ENCODE data around the gene SLC35A5. TPM values are rescaled to one million over a fixed set of nuclear protein-coding genes. Genes with fewer than 3 reads are reported as not detected.
A peak's percentile ranks its signal among the peaks of the same experiment; 100 is the strongest.

Gene SLC35A5
- total RNA-seq, 2 donors from 2014 or later, result 8.5 to 17.4 TPM

DNA sequence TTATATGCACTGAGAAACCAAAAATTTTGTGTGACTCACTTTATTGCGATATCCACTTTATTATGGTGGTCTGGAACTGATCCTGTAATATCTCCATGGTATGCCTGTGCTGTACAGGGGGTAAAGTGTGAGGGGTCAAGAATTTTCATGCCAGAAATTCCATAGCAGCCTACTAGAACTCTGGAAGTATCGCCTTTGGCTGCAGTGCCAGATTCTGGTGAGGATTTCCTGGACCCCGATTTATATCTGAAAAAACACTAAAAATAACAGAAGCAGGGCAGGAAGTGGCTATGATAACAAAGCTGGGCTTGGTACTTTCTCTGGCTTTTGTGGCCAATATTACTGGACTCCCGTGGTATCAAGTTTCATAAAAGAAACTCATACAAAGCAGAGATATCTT is 42.7 kb downstream of the SLC35A5 start:
- no peak overlapping the region for H3K27ac Mint-ChIP-seq
- H3K9me3 Mint-ChIP-seq, result no peaks in the 10 kb centered on the region
- DNase-seq (ENCODE audit: low spot score in 2 of 2) (no peak), ATAC-seq (no peak)
- no peaks in the 10 kb centered on the region for H3K36me3 Mint-ChIP-seq

DNA sequence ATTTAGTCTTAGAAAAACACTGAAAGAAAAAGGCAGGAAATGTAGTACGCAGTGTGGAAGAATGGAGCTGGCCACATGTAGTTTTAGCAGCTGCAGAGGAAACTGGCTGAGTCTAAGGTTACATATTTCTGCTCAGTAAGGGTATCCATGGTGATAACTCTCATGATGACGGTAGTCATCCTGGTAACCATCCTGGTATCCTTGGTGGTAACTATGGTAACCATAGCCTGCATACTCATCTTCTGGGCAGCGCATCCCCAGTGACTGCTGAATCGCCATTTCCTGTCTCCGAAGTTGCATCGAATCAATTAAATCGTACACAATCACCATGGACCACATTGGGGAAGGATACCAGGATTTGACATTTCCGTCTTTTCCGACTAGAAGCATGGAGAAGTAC is 43.4 kb downstream of the SLC35A5 start:
- H3K9me3 Mint-ChIP-seq, result no peaks in the 10 kb centered on the region
- no peaks in the 10 kb centered on the region for H3K36me3 Mint-ChIP-seq
- ATAC-seq, result peak; percentile 56 to 75
- no peak overlapping the region for H3K27ac Mint-ChIP-seq
- no peak for DNase-seq (ENCODE audit: low spot score in 2 of 2)

DNA sequence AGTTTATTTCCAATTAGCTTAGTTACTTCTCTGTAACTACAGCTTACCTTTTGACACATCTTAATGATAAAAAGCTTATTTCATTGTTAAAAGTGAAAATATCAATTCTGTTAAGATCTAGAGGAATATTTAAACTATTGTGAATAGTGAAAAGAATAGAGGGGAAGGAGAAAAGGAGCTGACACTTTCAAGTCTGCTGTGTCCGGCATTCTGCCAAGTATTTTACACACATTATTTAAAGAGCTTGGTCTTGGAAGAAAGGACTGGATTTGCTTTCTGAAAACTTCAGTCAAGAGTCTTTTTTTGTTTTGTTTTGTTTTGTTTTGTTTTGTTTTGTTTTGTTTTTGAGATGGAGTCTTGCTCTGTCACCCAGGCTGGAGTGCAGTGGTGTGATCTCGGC is 44.3 kb downstream of the SLC35A5 start:
- H3K27ac Mint-ChIP-seq, result no peak overlapping the region
- no peak for DNase-seq (ENCODE audit: low spot score in 2 of 2)
- no peaks in the 10 kb centered on the region for H3K36me3 Mint-ChIP-seq
- H3K9me3 Mint-ChIP-seq, result no peaks in the 10 kb centered on the region
- no peak for ATAC-seq

- no peak overlapping the region for H3K27ac Mint-ChIP-seq
- no peaks in the 10 kb centered on the region for H3K36me3 Mint-ChIP-seq
- DNase-seq (ENCODE audit: low spot score in 2 of 2), result no peak
- no peaks in the 10 kb centered on the region for H3K9me3 Mint-ChIP-seq
- ATAC-seq, result no peak
These were observed 46.0 kb downstream of the SLC35A5 start for GRCh38 chr3:112607863-112608262.

- ATAC-seq (no peak), DNase-seq (ENCODE audit: low spot score in 2 of 2) (no peak)
- H3K36me3 Mint-ChIP-seq, result no peaks in the 10 kb centered on the region
- H3K9me3 Mint-ChIP-seq, result no peaks in the 10 kb centered on the region
- H3K27ac Mint-ChIP-seq, result no peak overlapping the region
These were observed 48.3 kb downstream of the SLC35A5 start for GRCh38 chr3:112610121-112610520.

DNA sequence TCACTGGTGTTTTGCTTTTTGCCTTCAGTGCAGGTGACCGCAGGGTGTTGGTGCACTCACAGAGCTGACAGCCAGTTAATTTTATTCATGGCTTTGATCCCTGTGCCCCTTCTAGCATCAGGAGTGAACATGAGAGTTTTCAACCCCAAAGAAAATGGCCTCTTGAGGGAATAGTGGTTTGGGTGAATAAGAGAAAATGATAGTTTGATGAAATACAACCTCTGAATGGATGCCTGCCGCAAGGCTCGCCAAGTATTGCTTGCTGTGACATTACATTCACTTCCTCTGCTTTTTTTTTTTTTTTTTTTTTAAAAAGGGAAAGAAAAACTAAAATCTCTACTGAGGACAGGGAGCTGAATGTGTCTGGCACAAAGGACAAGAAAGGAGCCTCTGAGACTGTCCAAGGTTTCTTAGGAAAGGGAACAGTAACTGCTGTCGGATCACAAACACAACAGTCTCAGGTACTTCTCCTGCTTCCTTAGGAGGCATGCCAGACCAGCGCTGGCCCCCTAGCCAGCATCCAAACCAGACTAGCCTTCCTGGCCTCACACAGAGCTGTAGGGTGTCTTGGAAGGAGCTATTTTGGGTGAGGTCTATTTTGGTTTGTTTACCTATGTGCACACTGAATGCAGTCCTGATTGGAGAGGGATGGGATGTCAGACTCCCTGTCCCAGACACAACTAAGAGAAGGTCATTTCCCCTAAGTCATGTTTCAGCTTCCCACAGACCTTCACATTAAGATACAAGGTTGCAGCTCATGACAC is 50.1 kb downstream of the SLC35A5 start:
- ATAC-seq, result peak in 1 of 2 donors; percentile 24
- Mint-ChIP-seq H3K27ac (no peak overlapping the region), H3K36me3 (no peaks in the 10 kb centered on the region), H3K9me3 (no peaks in the 10 kb centered on the region)
- no peak for DNase-seq (ENCODE audit: low spot score in 2 of 2)

GRCh38 chr3:112615989-112616731 is 54.3 kb downstream of the SLC35A5 start:
- no peaks in the 10 kb centered on the region for H3K9me3 Mint-ChIP-seq
- ATAC-seq, result no peak
- no peaks in the 10 kb centered on the region for H3K36me3 Mint-ChIP-seq
- DNase-seq (ENCODE audit: low spot score in 2 of 2), result no peak
- no peak overlapping the region for H3K27ac Mint-ChIP-seq

DNA sequence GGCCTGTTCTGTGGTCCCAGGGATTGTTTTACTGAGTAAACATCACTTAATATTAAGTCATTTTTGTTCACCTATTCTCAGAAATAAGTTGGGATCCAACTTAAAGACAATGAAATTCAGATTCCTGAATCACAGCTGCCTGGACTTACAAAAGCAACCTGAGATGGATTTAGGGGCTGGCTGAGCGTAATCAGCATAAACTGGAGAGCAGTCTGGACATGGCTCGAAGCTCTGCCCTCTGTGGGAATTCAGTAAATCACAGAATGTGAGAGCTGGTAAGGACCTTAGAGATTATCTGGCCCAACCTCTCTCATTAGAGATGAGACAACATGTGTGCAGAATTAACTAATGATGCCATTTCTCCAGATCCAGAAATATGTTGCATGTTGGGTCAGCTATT is 55.4 kb downstream of the SLC35A5 start:
- ATAC-seq (no peak), DNase-seq (ENCODE audit: low spot score in 2 of 2) (no peak)
- Mint-ChIP-seq H3K36me3 (no peaks in the 10 kb centered on the region), H3K9me3 (no peaks in the 10 kb centered on the region), H3K27ac (no peak overlapping the region)

GRCh38 chr3:112619295-112619694 is 57.5 kb downstream of the SLC35A5 start:
- Mint-ChIP-seq H3K9me3 (no peaks in the 10 kb centered on the region), H3K27ac (no peak overlapping the region), H3K36me3 (no peaks in the 10 kb centered on the region)
- DNase-seq (ENCODE audit: low spot score in 2 of 2), result no peak
- ATAC-seq, result peak in 1 of 2 donors; percentile 43

GRCh38 chr3:112623213-112623612 is 61.4 kb downstream of the SLC35A5 start:
- Mint-ChIP-seq H3K27ac (no peak overlapping the region), H3K9me3 (no peaks in the 10 kb centered on the region), H3K36me3 (no peaks in the 10 kb centered on the region)
- DNase-seq (ENCODE audit: low spot score in 2 of 2) (no peak), ATAC-seq (no peak)

DNA sequence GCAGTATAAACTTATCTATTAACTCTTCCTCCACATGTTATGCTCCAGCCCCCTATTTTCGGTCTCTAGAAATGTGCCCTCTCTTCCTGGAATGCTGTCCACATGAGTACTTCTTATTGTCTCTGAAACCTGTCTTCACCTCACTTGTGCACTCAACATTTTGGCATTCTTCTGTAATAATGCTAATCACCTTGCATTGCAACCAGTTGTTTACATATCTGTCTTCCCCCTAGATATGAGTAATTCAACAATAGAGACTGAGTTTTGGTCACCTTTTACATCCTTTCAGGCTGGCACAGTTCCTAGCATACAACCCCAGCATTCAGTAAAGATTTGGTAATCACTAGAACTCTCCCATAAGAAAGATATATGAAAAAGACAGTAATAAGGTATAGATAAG is 61.9 kb downstream of the SLC35A5 start:
- DNase-seq (ENCODE audit: low spot score in 2 of 2), result no peak
- no peak overlapping the region for H3K27ac Mint-ChIP-seq

DNA sequence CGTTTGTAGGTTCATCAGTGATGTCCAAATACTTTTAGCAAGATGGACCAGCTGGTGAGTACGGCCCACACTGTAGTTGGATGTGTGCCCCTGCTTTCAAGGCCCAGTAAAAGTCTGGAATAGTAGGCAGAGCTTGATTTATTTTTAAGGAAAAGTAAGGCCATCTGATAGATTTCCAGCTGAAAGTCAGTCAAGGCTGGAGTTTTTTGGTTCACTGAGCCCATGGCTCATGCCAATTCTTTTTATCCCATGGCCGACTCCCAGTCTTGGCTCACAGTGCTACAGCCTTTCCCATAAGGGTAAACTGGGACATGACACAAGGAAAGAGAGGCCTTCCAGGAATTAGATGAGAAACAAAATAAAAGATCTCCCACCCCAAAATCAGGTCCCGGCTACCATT is 65.6 kb downstream of the SLC35A5 start:
- H3K27ac Mint-ChIP-seq, result no peak overlapping the region
- ATAC-seq (no peak), DNase-seq (ENCODE audit: low spot score in 2 of 2) (no peak)
- no peaks in the 10 kb centered on the region for H3K9me3 Mint-ChIP-seq
- H3K36me3 Mint-ChIP-seq, result no peaks in the 10 kb centered on the region

More for the DNA sequence above, 61.9 kb downstream of the SLC35A5 start:
- Mint-ChIP-seq H3K36me3 (no peaks in the 10 kb centered on the region), H3K9me3 (no peaks in the 10 kb centered on the region)
- no peak for ATAC-seq

DNA sequence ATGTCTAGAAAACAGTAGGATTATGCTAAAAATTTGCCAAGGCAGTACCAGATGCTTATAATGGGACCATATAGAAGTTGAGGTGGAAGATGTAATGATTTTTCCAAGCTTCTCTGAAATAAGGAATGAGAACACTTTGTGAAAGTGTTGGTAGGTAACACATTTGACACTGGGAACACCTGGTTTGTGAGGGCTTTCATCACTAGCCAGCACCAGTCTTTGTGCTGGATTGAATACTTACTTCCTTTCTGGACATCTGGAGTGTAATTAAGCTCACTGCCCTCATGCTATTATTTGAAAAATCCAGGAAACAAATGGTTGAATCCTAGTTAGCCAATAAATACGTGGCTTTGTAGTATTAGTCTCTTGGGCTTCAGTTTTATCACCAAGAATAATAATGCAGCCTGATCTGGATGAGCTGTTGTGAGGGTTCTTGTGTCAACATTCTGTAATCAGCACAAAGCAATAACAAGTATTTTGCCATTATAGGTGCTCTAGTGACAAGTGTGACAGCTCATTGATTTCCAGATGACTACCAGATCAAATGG is 66.1 kb downstream of the SLC35A5 start:
- no peaks in the 10 kb centered on the region for H3K36me3 Mint-ChIP-seq
- ATAC-seq (no peak), DNase-seq (ENCODE audit: low spot score in 2 of 2) (no peak)
- H3K27ac Mint-ChIP-seq, result no peak overlapping the region
- H3K9me3 Mint-ChIP-seq, result no peaks in the 10 kb centered on the region

DNA sequence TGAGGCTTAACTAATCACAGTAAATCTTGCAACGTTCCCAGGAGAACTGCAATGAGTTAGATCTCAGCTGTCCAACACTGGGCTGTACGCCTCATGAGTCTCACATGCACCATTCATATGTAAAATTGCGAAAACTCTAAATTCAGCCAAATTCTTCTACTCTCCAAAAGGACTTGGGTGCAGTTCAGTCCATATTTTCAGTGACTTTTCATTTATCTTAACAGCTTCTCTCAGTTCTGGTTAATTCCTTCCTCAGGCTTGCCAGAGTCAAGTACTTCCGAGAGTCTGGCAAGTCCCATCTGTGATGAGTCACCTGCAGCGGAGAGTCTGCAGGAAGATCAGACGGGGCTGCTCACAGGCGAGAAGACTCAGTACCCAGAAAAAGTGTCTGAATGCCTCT is 67.6 kb downstream of the SLC35A5 start:
- peak; percentile 74 to 86 for ATAC-seq
- H3K9me3 Mint-ChIP-seq, result no peaks in the 10 kb centered on the region

DNA sequence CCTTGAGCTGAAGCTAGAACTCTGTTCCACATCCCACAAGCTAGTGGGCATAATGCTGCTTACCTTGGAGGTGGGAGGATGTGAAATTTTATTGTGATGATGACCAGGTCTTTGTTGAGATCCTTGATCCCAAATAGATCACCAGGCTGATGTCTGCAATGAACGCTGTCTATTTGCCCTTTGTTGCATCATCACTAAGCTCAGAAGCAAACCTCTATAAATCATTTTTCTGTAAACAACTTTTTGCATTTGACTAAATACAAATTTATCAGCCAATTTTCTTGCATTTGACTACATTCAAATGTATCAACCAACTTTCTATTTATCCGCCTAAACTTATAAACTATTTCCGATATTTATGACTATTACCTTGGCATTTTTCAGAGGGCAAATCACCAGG is 69.4 kb downstream of the SLC35A5 start:
- H3K9me3 Mint-ChIP-seq, result no peaks in the 10 kb centered on the region
- DNase-seq (ENCODE audit: low spot score in 2 of 2), result no peak
- no peaks in the 10 kb centered on the region for H3K36me3 Mint-ChIP-seq
- H3K27ac Mint-ChIP-seq, result no peak overlapping the region
- no peak for ATAC-seq

More for the DNA sequence above, 67.6 kb downstream of the SLC35A5 start:
- no peak for DNase-seq (ENCODE audit: low spot score in 2 of 2)
- no peak overlapping the region for H3K27ac Mint-ChIP-seq
- H3K36me3 Mint-ChIP-seq, result no peaks in the 10 kb centered on the region

GRCh38 chr3:112632596-112632995 is 70.8 kb downstream of the SLC35A5 start:
- Mint-ChIP-seq H3K27ac (no peak overlapping the region), H3K9me3 (no peaks in the 10 kb centered on the region), H3K36me3 (no peaks in the 10 kb centered on the region)
- ATAC-seq, result no peak
- DNase-seq (ENCODE audit: low spot score in 2 of 2), result no peak

- no peak for ATAC-seq
- no peak overlapping the region for H3K27ac Mint-ChIP-seq
- DNase-seq (ENCODE audit: low spot score in 2 of 2), result no peak
- H3K36me3 Mint-ChIP-seq, result no peaks in the 10 kb centered on the region
- no peaks in the 10 kb centered on the region for H3K9me3 Mint-ChIP-seq
These were observed 71.3 kb downstream of the SLC35A5 start for GRCh38 chr3:112633191-112633590.

GRCh38 chr3:112633757-112634156 is 71.9 kb downstream of the SLC35A5 start:
- no peaks in the 10 kb centered on the region for H3K9me3 Mint-ChIP-seq
- ATAC-seq, result no peak
- H3K36me3 Mint-ChIP-seq, result no peaks in the 10 kb centered on the region

More at GRCh38 chr3:112633757-112634156, 71.9 kb downstream of the SLC35A5 start:
- no peak overlapping the region for H3K27ac Mint-ChIP-seq
- DNase-seq (ENCODE audit: low spot score in 2 of 2), result no peak
